Neural progenitor cell (in vitro differentiated cells): ENCODE data around the gene BBIP1. TPM values are rescaled to one million over a fixed set of nuclear protein-coding genes. Genes with fewer than 3 reads are reported as not detected.
"Not testable (repeated sequence)": the region's sequence is repeated elsewhere in the genome, so short reads cannot be mapped to it uniquely, and the experiment has no call there.

Experiments
- DNase-seq: peaks from one replicate; pipeline ENCODE4 v3.0.0-alpha.2; 2016; ENCODE audit warnings: low spot score
- H2AFZ ChIP-seq: fragments of 200-600 bp; sonication (generic); replicated peaks from 2 replicates; pipeline ENCODE4 v1.6.1; 2016; ENCODE audit warnings: antibody characterized with exemption
- H3F3A ChIP-seq: fragments of 200-600 bp; sonication (generic); 2 replicates; pipeline ENCODE4 v1.6.1; 2016; ENCODE audit warnings: antibody characterized with exemption, low read depth
- H3K27ac ChIP-seq: fragments of 200-600 bp; sonication (generic); 2 replicates; pipeline ENCODE4 v1.5.1; 2016; ENCODE audit warnings: mild to moderate bottlenecking
- H3K27me3 ChIP-seq: fragments of 200-600 bp; sonication (generic); 2 replicates; pipeline ENCODE4 v1.6.1; 2016; ENCODE audit warnings: mild to moderate bottlenecking, moderate library complexity
- H3K36me3 ChIP-seq: fragments of 200-600 bp; sonication (generic); 2 replicates; pipeline ENCODE4 v1.5.1; 2016
- H3K4me1 ChIP-seq: fragments of 200-600 bp; sonication (generic); 2 replicates; pipeline ENCODE4 v1.6.1; 2016; ENCODE audit warnings: mixed run types
- H3K4me2 ChIP-seq: fragments of 200-600 bp; sonication (generic); 2 replicates; pipeline ENCODE4 v1.6.1; 2016
- H3K4me3 ChIP-seq: fragments of 200-600 bp; sonication (generic); 2 replicates; pipeline ENCODE4 v1.5.1; 2016
- H3K79me2 ChIP-seq: fragments of 200-600 bp; sonication (generic); 2 replicates; pipeline ENCODE4 v1.6.1; 2016; ENCODE audit warnings: low read depth
- H3K9ac ChIP-seq: fragments of 200-600 bp; sonication (generic); 2 replicates; pipeline ENCODE4 v1.6.1; 2016
- H3K9me3 ChIP-seq: fragments of 200-600 bp; sonication (generic); 2 replicates; pipeline ENCODE4 v1.5.1; 2016; ENCODE audit warnings: low read depth
- H4K20me1 ChIP-seq: fragments of 200-600 bp; sonication (generic); 2 replicates; pipeline ENCODE4 v1.6.1; 2016; ENCODE audit warnings: low read depth
- H3K27ac Mint-ChIP-seq: 3 replicates; pipeline ENCODE4 v1.8.0; 2021; ENCODE audit warnings: mixed read lengths
- H3K27me3 Mint-ChIP-seq: 2 replicates; pipeline ENCODE4 v1.8.0; 2022; ENCODE audit warnings: low read depth, mild to moderate bottlenecking, inconsistent platforms, moderate library complexity, mixed read lengths; ENCODE audit not compliant: insufficient read depth
- H3K36me3 Mint-ChIP-seq: 3 replicates; pipeline ENCODE4 v1.8.0; 2021; ENCODE audit warnings: mixed read lengths
- H3K4me1 Mint-ChIP-seq: 3 replicates; pipeline ENCODE4 v1.8.0; 2021; ENCODE audit warnings: mixed read lengths
- H3K4me3 Mint-ChIP-seq: 3 replicates; pipeline ENCODE4 v1.8.0; 2021; ENCODE audit warnings: mild to moderate bottlenecking, moderate library complexity, mixed read lengths
- H3K9me3 Mint-ChIP-seq: 3 replicates; pipeline ENCODE4 v1.8.0; 2020; ENCODE audit warnings: mixed read lengths
- EZH2 ChIP-seq: fragments of 200-600 bp; sonication (generic); IDR thresholded peaks from 2 replicates; pipeline ENCODE4 v1.6.1; 2017; ENCODE audit warnings: antibody characterized with exemption, mild to moderate bottlenecking, moderate library complexity
- EZH2phosphoT487 ChIP-seq: fragments of 200-600 bp; sonication (generic); IDR thresholded peaks from 2 replicates; pipeline ENCODE4 v1.6.1; 2017; ENCODE audit warnings: antibody characterized with exemption
- total RNA-seq: library from RNA; depleted of rRNA; stranded (reverse); fragments of >200 nt; gene quantifications from 2 replicates; pipeline ENCODE4 v1.2.3, GENCODE V29; 2015; ENCODE audit warnings: low replicate concordance
- TF ChIP-seq, protein P1 (sequence below): fragments of 200-600 bp; sonication (generic); IDR thresholded peaks from 2 replicates; pipeline ENCODE4 v1.5.1; 2017; ENCODE audit warnings: antibody characterized with exemption, mild to moderate bottlenecking

Gene BBIP1
- total RNA-seq, 1 donor from 2014 or later, result 58.4 TPM

GRCh38 chr10:110916554-110917346 is 2.2 kb downstream of the BBIP1 start:
- Histone ChIP-seq H3K4me3 (no peak overlapping the region), H3K79me2 (peaks cover 39% of the 10 kb centered on the region), H2AFZ (no peak overlapping the region), H3F3A (peaks cover 10% of the 10 kb centered on the region), H3K9ac (no peak overlapping the region), H3K36me3 (no peaks in the 10 kb centered on the region), H3K9me3 (no peaks in the 10 kb centered on the region), H3K4me2 (peak overlapping the region; percentile 86), H3K27ac (no peak overlapping the region), H3K27me3 (no peaks in the 10 kb centered on the region), H3K4me1 (peaks cover 16% of the 10 kb centered on the region), H4K20me1 (peaks cover 15% of the 10 kb centered on the region)
- Mint-ChIP-seq H3K27ac (no peak overlapping the region), H3K9me3 (no peaks in the 10 kb centered on the region), H3K36me3 (peaks cover 2% of the 10 kb centered on the region), H3K4me1 (peaks cover 24% of the 10 kb centered on the region), H3K27me3 (peaks cover 4% of the 10 kb centered on the region), H3K4me3 (peak overlapping the region; percentile 96)
- no peak for DNase-seq
- TF ChIP-seq EZH2phosphoT487, result no peak
- TF ChIP-seq, protein P1, sequence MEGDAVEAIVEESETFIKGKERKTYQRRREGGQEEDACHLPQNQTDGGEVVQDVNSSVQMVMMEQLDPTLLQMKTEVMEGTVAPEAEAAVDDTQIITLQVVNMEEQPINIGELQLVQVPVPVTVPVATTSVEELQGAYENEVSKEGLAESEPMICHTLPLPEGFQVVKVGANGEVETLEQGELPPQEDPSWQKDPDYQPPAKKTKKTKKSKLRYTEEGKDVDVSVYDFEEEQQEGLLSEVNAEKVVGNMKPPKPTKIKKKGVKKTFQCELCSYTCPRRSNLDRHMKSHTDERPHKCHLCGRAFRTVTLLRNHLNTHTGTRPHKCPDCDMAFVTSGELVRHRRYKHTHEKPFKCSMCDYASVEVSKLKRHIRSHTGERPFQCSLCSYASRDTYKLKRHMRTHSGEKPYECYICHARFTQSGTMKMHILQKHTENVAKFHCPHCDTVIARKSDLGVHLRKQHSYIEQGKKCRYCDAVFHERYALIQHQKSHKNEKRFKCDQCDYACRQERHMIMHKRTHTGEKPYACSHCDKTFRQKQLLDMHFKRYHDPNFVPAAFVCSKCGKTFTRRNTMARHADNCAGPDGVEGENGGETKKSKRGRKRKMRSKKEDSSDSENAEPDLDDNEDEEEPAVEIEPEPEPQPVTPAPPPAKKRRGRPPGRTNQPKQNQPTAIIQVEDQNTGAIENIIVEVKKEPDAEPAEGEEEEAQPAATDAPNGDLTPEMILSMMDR, result no peak
- no peak for TF ChIP-seq EZH2

DNA sequence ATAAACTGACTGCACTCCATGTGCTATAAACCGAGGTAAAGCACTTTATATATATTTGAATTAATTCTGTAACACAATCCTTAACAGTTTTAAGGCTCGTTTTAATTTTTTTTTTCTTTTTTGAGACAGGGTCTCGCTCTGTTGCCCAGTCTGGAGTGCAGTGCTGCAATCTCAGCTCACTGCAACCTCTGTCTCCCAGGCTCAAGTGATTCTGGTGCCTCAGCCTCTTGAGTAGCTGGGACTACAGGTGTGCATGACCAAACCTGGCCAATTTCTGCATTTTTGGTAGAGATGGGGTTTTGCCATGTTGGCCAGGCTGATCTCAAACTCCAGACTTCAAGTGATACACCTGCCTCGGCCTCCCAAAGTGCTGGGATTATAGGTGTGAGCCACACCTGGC is 3.4 kb downstream of the BBIP1 start:
- H3K36me3 Mint-ChIP-seq, H3F3A ChIP-seq, H3K9me3 ChIP-seq, H3K4me3 ChIP-seq, H3K4me3 Mint-ChIP-seq, DNase-seq, H3K9me3 Mint-ChIP-seq, H3K27me3 ChIP-seq, H3K27ac ChIP-seq, H4K20me1 ChIP-seq, H3K27ac Mint-ChIP-seq, H2AFZ ChIP-seq, H3K9ac ChIP-seq, H3K27me3 Mint-ChIP-seq, H3K4me1 ChIP-seq, H3K36me3 ChIP-seq, H3K4me2 ChIP-seq: not testable (repeated sequence)
- H3K4me1 Mint-ChIP-seq, result peaks cover 18% of the 10 kb centered on the region
- peaks cover 27% of the 10 kb centered on the region for H3K79me2 ChIP-seq

DNA sequence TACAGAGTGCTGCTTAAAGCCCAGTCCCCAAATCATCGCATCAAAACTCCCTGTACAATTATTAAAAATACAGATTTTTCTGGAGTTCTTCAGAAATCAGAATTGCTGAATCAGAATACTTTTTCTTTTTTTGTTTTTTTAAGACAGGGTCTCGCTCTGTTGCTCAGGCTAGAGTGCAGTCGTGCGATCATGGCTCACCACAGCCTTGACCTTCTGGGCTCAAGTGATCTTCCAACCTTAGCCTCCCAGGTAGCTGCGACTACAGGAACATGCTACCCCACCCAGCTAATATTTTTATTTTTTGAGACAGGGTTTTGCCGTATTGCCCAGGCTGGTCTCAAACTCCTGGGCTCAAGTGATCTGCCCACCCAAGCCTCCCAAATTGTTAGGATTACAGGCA is 3.9 kb downstream of the BBIP1 start:
- Histone ChIP-seq H3F3A (peaks cover 5% of the 10 kb centered on the region), H3K9me3 (no peaks in the 10 kb centered on the region), H3K27ac (no peak overlapping the region), H3K36me3 (no peaks in the 10 kb centered on the region), H3K4me2 (no peak overlapping the region), H3K27me3 (no peaks in the 10 kb centered on the region), H2AFZ (no peak overlapping the region), H3K79me2 (peaks cover 22% of the 10 kb centered on the region), H3K4me3 (no peak overlapping the region), H3K9ac (no peak overlapping the region), H4K20me1 (no peaks in the 10 kb centered on the region), H3K4me1 (peaks cover 7% of the 10 kb centered on the region)
- no peak for DNase-seq
- Mint-ChIP-seq H3K9me3 (no peaks in the 10 kb centered on the region), H3K27me3 (peaks cover 2% of the 10 kb centered on the region), H3K36me3 (peaks cover 2% of the 10 kb centered on the region), H3K27ac (no peak overlapping the region), H3K4me3 (no peak overlapping the region), H3K4me1 (peaks cover 18% of the 10 kb centered on the region)
- TF ChIP-seq, protein P1, result no peak
- TF ChIP-seq EZH2, result no peak
- TF ChIP-seq EZH2phosphoT487, result no peak

- no peak overlapping the region for H3K9ac ChIP-seq
- no peaks in the 10 kb centered on the region for H3K9me3 Mint-ChIP-seq
- no peaks in the 10 kb centered on the region for H3K36me3 ChIP-seq
- H3K9me3 ChIP-seq, result no peaks in the 10 kb centered on the region
- H3K27me3 ChIP-seq, result no peaks in the 10 kb centered on the region
- TF ChIP-seq EZH2 (no peak), EZH2phosphoT487 (no peak)
- TF ChIP-seq, protein P1, result no peak
- H3K4me1 ChIP-seq, result peaks cover 7% of the 10 kb centered on the region
- H3K36me3 Mint-ChIP-seq, result peaks cover 2% of the 10 kb centered on the region
- no peak overlapping the region for H3K27ac Mint-ChIP-seq
- peaks cover 20% of the 10 kb centered on the region for H3K79me2 ChIP-seq
- peaks cover 18% of the 10 kb centered on the region for H3K4me1 Mint-ChIP-seq
- no peak overlapping the region for H3K4me2 ChIP-seq
- H4K20me1 ChIP-seq, result no peaks in the 10 kb centered on the region
- DNase-seq, result no peak
- H3K27me3 Mint-ChIP-seq, result peaks cover 2% of the 10 kb centered on the region
- peaks cover 5% of the 10 kb centered on the region for H3F3A ChIP-seq
- no peak overlapping the region for H3K4me3 Mint-ChIP-seq
- no peak overlapping the region for H2AFZ ChIP-seq
- no peak overlapping the region for H3K4me3 ChIP-seq
- no peak overlapping the region for H3K27ac ChIP-seq
These were observed 4.5 kb downstream of the BBIP1 start for GRCh38 chr10:110914431-110914830.
